HepG2 (cell line): Measurements from ENCODE around the gene CD46. TPM values are rescaled to one million over a fixed set of nuclear protein-coding genes. Genes with fewer than 3 reads are reported as not detected.

Experiments used
- AGO1 ChIP-seq: fragments of 200-400 bp; formaldehyde crosslinking; IDR thresholded peaks from 2 replicates; pipeline ENCODE4 v1.6.1; 2017; ENCODE audit warnings: mild to moderate bottlenecking, low read depth, low read length, moderate library complexity; ENCODE audit not compliant: poor library complexity, severe bottlenecking
- CHD4 ChIP-seq: fragments of 200-600 bp; sonication (generic); IDR thresholded peaks from 2 replicates; pipeline ENCODE4 v1.7.0; 2017; ENCODE audit warnings: mild to moderate bottlenecking, low read length, borderline replicate concordance
- FOXK2 ChIP-seq: fragments of 450-650 bp; IDR thresholded peaks from 2 replicates; pipeline ENCODE4 v1.6.1; 2016
- GABPA ChIP-seq, 2 experiments: IDR thresholded peaks; 2 replicates each; pipeline ENCODE4 v1.6.1; 2011 to 2016; ENCODE audit warnings: low read depth in 2 of 2, low read length in 1 of 2, missing biosample characterization in 1 of 2, missing genetic modification characterization in 1 of 2
- GFI1 ChIP-seq: sonication (generic); formaldehyde crosslinking; IDR thresholded peaks from 2 replicates; pipeline ENCODE4 v1.5.0; 2020; ENCODE audit warnings: missing genetic modification reagents, mild to moderate bottlenecking, borderline replicate concordance
- HDAC2 ChIP-seq: sonication (generic); formaldehyde crosslinking; IDR thresholded peaks from 2 replicates; pipeline ENCODE4 v1.4.0; 2020; ENCODE audit warnings: missing genetic modification reagents
- HMG20B ChIP-seq: conservative IDR thresholded peaks from 2 replicates; pipeline ENCODE4 v1.6.1; 2016; ENCODE audit warnings: missing genetic modification reagents, missing compliant biosample characterization
- MIXL1 ChIP-seq: IDR thresholded peaks from 2 replicates; pipeline ENCODE4 v1.6.1; 2016
- MXI1 ChIP-seq: IDR thresholded peaks from 3 replicates; pipeline ENCODE4 v1.6.1; 2012; ENCODE audit warnings: low read depth, low read length, inconsistent platforms, borderline replicate concordance
- NONO ChIP-seq, 2 experiments: fragments of 450-650 bp in 1 of 2; sonication (generic) in 1 of 2; formaldehyde crosslinking in 1 of 2; IDR thresholded peaks in 1 of 2; conservative IDR thresholded peaks in 1 of 2; 2 replicates each; pipeline versions ENCODE4 v1.6.1 to v1.8.0; 2017 to 2022; ENCODE audit warnings: mild to moderate bottlenecking in 1 of 2, missing genetic modification reagents in 1 of 2, moderate library complexity in 1 of 2
- PAXIP1 ChIP-seq: sonication (generic); formaldehyde crosslinking; conservative IDR thresholded peaks from 2 replicates; pipeline ENCODE4 v1.4.0; 2020; ENCODE audit warnings: mild to moderate bottlenecking, missing genetic modification reagents, moderate library complexity
- POLR2A ChIP-seq, 2 experiments: IDR thresholded peaks; 2 replicates each; pipeline ENCODE4 v1.6.1; 2011; ENCODE audit warnings: low read depth in 2 of 2, low read length in 2 of 2, mild to moderate bottlenecking in 1 of 2, moderate library complexity in 1 of 2; ENCODE audit not compliant: insufficient read depth in 1 of 2
- RBFOX2 ChIP-seq: fragments of 200-400 bp; formaldehyde crosslinking; IDR thresholded peaks from 2 replicates; pipeline ENCODE4 v1.6.1; 2017; ENCODE audit warnings: low read depth, mild to moderate bottlenecking, low read length
- REPIN1 ChIP-seq: sonication (generic); formaldehyde crosslinking; IDR thresholded peaks from 2 replicates; pipeline ENCODE4 v1.8.0; 2022; ENCODE audit warnings: missing genetic modification reagents, low read depth, mild to moderate bottlenecking, borderline replicate concordance
- RXRB ChIP-seq: IDR thresholded peaks from 2 replicates; pipeline ENCODE4 v1.6.1; 2016; ENCODE audit warnings: borderline replicate concordance, missing genetic modification reagents, missing compliant biosample characterization
- SIN3B ChIP-seq: fragments of 150-350 bp; IDR thresholded peaks from 2 replicates; pipeline ENCODE4 v1.6.1; 2014; ENCODE audit warnings: low read length
- SNAI1 ChIP-seq: sonication (generic); formaldehyde crosslinking; IDR thresholded peaks from 2 replicates; pipeline ENCODE4 v1.5.0; 2020; ENCODE audit warnings: mild to moderate bottlenecking, missing genetic modification reagents, borderline replicate concordance
- ZBTB7A ChIP-seq: sonication (generic); formaldehyde crosslinking; IDR thresholded peaks from 2 replicates; pipeline ENCODE4 v1.8.0; 2022; ENCODE audit warnings: mild to moderate bottlenecking, missing genetic modification reagents
- ZNF687 ChIP-seq: sonication (generic); formaldehyde crosslinking; IDR thresholded peaks from 2 replicates; pipeline ENCODE4 v1.5.1; 2020; ENCODE audit warnings: mild to moderate bottlenecking, missing genetic modification reagents, moderate library complexity
- polyA plus RNA-seq, 8 experiments: library from polyadenylated mRNA; depleted of rRNA in 3 of 8; stranded (reverse) in 7 of 8; unstranded in 1 of 8; fragments of >200 nt; fragmentation: Illumina TruSeq in 4 of 8; extraction: Trizol in 4 of 8; gene quantifications; 2 replicates each; pipeline versions ENCODE4 v1.2.1 to v1.2.3, GENCODE V29; 2011 to 2016; ENCODE audit warnings: low read depth in 4 of 8, missing spikeins in 1 of 8, mixed read lengths in 1 of 8; ENCODE audit not compliant: insufficient read depth in 1 of 8
- total RNA-seq, 5 experiments: library from RNA; depleted of rRNA; stranded (reverse); fragments of >200 nt; fragmentation: Illumina TruSeq; extraction: Trizol; gene quantifications; 2 replicates each; pipeline ENCODE4 v1.2.3, GENCODE V29; 2016; ENCODE audit warnings: low read depth in 1 of 5
- TF ChIP-seq, protein P1 (sequence below): sonication (generic); formaldehyde crosslinking; IDR thresholded peaks from 2 replicates; pipeline ENCODE4 v1.8.1; 2022; ENCODE audit warnings: low read depth, mild to moderate bottlenecking, missing genetic modification reagents

CD46 gene
- total and polyA plus RNA-seq, 2 of the 13 experiments (the other 11 are each of a cell fraction or from before 2014, with no cell fraction given), result 130 to 277 TPM

DNA sequence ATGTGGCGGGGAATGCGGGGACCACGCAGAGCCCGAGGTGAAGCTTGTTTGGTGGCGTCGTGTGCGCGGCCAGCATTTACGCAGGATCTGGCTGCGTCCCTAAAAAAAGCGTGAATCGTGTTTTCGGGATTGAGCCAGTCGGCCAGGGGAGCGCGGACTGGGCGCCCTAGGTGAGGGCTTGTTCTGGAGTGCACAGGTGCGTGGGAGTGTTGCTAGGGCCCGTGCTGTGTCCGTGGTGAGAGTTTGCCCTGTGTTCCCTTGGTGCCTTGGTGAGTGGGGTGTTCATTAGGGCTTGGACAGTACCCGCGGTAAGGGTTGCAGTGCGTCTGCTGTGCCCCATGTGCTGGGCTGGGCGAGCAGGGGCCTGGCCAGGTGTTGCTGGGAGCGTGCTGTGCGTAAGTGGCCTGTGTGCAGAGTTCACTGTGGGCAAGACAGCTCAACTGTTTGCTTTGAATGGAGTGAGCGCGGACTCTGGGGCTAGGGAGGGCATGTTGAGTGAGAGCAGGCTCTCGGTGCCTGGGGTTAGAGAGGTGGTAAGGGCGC is 673 bp downstream of the CD46 start (continued):
- TF ChIP-seq AGO1 (peak; percentile 8), RXRB (CRISPR knock-in tag) (peak; percentile 58; the same call in 1 of the 2 replicates), ZBTB7A (CRISPR knock-in tag) (0 out of 2 replicates have a peak, but pooled peaks have one; percentile 47), GFI1 (CRISPR knock-in tag) (peak; percentile 68), REPIN1 (no peak), MIXL1 (CRISPR knock-in tag) (peak; percentile 25; the same call in 1 of the 2 replicates), SIN3B (no peak), MXI1 (peak; percentile 86; the same call in 2 of the 3 replicates), NONO (IDR thresholded peaks at IDR 0.05) (no peak), NONO (CRISPR knock-in tag; conservative IDR thresholded peaks at IDR 0.05) (peak; percentile 8; the same call in 1 of the 2 replicates), ZNF687 (CRISPR knock-in tag) (peak; percentile 96), GABPA (IDR thresholded peaks at IDR 0.05; ENCODE audit: low read depth, low read length) (no peak), GABPA (CRISPR knock-in tag; IDR thresholded peaks at IDR 0.05; ENCODE audit: low read depth) (peak; percentile 52), HDAC2 (peak; percentile 38; the same call in 1 of the 2 replicates), POLR2A (IDR thresholded peaks at IDR 0.05; ENCODE audit: insufficient read depth in 1 of 2, low read depth in 2 of 2, low read length in 2 of 2) (peak; percentile 75 to 81), PAXIP1 (peak; percentile 56), RBFOX2 (peak; percentile 63), CHD4 (no peak), SNAI1 (CRISPR knock-in tag) (no peak), FOXK2 (0 out of 2 replicates have a peak, but pooled peaks have one; percentile 12), HMG20B (CRISPR knock-in tag) (no peak)
- TF ChIP-seq, protein P1, sequence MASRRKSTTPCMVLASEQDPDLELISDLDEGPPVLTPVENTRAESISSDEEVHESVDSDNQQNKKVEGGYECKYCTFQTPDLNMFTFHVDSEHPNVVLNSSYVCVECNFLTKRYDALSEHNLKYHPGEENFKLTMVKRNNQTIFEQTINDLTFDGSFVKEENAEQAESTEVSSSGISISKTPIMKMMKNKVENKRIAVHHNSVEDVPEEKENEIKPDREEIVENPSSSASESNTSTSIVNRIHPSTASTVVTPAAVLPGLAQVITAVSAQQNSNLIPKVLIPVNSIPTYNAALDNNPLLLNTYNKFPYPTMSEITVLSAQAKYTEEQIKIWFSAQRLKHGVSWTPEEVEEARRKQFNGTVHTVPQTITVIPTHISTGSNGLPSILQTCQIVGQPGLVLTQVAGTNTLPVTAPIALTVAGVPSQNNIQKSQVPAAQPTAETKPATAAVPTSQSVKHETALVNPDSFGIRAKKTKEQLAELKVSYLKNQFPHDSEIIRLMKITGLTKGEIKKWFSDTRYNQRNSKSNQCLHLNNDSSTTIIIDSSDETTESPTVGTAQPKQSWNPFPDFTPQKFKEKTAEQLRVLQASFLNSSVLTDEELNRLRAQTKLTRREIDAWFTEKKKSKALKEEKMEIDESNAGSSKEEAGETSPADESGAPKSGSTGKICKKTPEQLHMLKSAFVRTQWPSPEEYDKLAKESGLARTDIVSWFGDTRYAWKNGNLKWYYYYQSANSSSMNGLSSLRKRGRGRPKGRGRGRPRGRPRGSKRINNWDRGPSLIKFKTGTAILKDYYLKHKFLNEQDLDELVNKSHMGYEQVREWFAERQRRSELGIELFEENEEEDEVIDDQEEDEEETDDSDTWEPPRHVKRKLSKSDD (CRISPR knock-in tag), result 0 out of 2 replicates have a peak, but pooled peaks have one; percentile 48
